LNCAP (cell line): Measurements from ENCODE around the gene SOBP.

ENCODE experiments used
- CTCF ChIP-seq: fragments of 450-650 bp; IDR thresholded peaks from 2 replicates; pipeline ENCODE4 v1.5.1; 2017; ENCODE audit warnings: mild to moderate bottlenecking

The SOBP gene

GRCh38 chr6:107536180-107536961 is 46.5 kb downstream of the SOBP start:
- TF ChIP-seq CTCF, result no peak

- TF ChIP-seq CTCF, result no peak
These were observed 47.6 kb downstream of the SOBP start for GRCh38 chr6:107537559-107537958.

- no peak for TF ChIP-seq CTCF
These were observed 49.0 kb downstream of the SOBP start for GRCh38 chr6:107538856-107539387.

GRCh38 chr6:107539409-107539808 is 49.5 kb downstream of the SOBP start:
- TF ChIP-seq CTCF, result no peak

GRCh38 chr6:107539849-107540464 is 50.0 kb downstream of the SOBP start:
- TF ChIP-seq CTCF, result no peak

- TF ChIP-seq CTCF, result no peak
These were observed 50.5 kb downstream of the SOBP start for GRCh38 chr6:107540465-107540857.

GRCh38 chr6:107542192-107542668 is 52.3 kb downstream of the SOBP start:
- TF ChIP-seq CTCF, result no peak
